Nephron (organoid): ENCODE data around the gene MPP4.
A peak's percentile ranks its signal among the peaks of the same experiment; 100 is the strongest.

Source experiments
- H3K27ac Mint-ChIP-seq, 3 experiments: 2 replicates each; pipeline ENCODE4 v1.8.0; 2020; ENCODE audit warnings: mixed read lengths in 3 of 3, mild to moderate bottlenecking in 2 of 3, moderate library complexity in 1 of 3
- H3K27me3 Mint-ChIP-seq: 2 replicates; pipeline ENCODE4 v1.8.0; 2021; ENCODE audit warnings: low read depth, mild to moderate bottlenecking, moderate library complexity, mixed read lengths
- H3K36me3 Mint-ChIP-seq: 2 replicates; pipeline ENCODE4 v1.8.0; 2020; ENCODE audit warnings: low read depth, mixed read lengths
- H3K4me1 Mint-ChIP-seq: 2 replicates; pipeline ENCODE4 v1.8.0; 2020; ENCODE audit warnings: mixed read lengths
- H3K4me3 Mint-ChIP-seq, 3 experiments: 2 replicates each; pipeline ENCODE4 v1.8.0; 2020; ENCODE audit warnings: mild to moderate bottlenecking in 3 of 3, mixed read lengths in 3 of 3, moderate library complexity in 2 of 3
- H3K9me3 Mint-ChIP-seq: 2 replicates; pipeline ENCODE4 v1.8.0; 2020; ENCODE audit warnings: mixed read lengths
- TF ChIP-seq, protein P1 (sequence below), 3 experiments: fragments of 200-600 bp; sonication (generic); IDR thresholded peaks; one replicate each; pipeline ENCODE4 v1.5.0; 2021; ENCODE audit warnings: antibody characterized with exemption in 3 of 3; ENCODE audit not compliant: unreplicated experiment in 3 of 3

Gene MPP4, protein sequence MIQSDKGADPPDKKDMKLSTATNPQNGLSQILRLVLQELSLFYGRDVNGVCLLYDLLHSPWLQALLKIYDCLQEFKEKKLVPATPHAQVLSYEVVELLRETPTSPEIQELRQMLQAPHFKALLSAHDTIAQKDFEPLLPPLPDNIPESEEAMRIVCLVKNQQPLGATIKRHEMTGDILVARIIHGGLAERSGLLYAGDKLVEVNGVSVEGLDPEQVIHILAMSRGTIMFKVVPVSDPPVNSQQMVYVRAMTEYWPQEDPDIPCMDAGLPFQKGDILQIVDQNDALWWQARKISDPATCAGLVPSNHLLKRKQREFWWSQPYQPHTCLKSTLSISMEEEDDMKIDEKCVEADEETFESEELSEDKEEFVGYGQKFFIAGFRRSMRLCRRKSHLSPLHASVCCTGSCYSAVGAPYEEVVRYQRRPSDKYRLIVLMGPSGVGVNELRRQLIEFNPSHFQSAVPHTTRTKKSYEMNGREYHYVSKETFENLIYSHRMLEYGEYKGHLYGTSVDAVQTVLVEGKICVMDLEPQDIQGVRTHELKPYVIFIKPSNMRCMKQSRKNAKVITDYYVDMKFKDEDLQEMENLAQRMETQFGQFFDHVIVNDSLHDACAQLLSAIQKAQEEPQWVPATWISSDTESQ

DNA sequence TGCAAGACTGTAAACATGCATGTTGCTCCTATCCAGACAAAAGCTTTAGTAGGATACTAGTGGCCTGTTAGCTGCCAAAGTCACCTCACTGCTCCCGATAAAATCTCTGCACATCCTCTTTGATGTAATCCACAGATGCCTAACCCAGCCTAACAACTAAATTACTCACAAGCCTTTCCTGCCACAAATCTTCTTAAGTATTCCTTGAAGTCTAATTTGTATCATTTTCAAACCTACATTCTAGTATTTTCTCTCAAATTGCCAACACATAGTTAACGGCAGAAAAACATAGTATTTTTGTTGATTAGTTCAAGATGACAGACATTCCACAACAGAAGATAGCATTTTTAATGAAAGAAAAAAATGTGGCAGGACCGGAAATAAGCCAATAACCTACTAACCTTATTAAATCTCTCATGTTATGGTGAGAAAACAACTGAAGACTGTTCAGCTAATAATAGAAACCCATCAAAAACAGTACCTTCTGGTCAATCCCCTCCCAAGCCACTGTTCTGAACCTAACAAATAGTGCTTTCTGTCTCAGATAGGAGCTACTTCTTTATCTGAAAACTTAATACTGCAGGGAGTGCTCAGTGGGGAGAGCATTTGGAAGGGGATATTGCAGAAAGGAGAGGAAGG is at the start of gene MPP4:
Gene MPP4 (minus strand): TSS at position 57 of the 639 bp plus-strand sequence. CDS start 4,690 bp downstream, outside the sequence.
- TF ChIP-seq, protein P1, sequence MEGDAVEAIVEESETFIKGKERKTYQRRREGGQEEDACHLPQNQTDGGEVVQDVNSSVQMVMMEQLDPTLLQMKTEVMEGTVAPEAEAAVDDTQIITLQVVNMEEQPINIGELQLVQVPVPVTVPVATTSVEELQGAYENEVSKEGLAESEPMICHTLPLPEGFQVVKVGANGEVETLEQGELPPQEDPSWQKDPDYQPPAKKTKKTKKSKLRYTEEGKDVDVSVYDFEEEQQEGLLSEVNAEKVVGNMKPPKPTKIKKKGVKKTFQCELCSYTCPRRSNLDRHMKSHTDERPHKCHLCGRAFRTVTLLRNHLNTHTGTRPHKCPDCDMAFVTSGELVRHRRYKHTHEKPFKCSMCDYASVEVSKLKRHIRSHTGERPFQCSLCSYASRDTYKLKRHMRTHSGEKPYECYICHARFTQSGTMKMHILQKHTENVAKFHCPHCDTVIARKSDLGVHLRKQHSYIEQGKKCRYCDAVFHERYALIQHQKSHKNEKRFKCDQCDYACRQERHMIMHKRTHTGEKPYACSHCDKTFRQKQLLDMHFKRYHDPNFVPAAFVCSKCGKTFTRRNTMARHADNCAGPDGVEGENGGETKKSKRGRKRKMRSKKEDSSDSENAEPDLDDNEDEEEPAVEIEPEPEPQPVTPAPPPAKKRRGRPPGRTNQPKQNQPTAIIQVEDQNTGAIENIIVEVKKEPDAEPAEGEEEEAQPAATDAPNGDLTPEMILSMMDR (IDR thresholded peaks at IDR 0.05; ENCODE audit: unreplicated experiment in 3 of 3) = no peak
- Mint-ChIP-seq H3K27me3 (no peaks in the 10 kb centered on the region), H3K9me3 (no peaks in the 10 kb centered on the region), H3K27ac (peak within 1 kb of the TSS; percentile 13 to 70 (median 34)), H3K36me3 (peaks cover 35% of the 10 kb centered on the region), H3K4me1 (peaks cover 25% of the 10 kb centered on the region), H3K4me3 (no peak within 1 kb of the TSS)

DNA sequence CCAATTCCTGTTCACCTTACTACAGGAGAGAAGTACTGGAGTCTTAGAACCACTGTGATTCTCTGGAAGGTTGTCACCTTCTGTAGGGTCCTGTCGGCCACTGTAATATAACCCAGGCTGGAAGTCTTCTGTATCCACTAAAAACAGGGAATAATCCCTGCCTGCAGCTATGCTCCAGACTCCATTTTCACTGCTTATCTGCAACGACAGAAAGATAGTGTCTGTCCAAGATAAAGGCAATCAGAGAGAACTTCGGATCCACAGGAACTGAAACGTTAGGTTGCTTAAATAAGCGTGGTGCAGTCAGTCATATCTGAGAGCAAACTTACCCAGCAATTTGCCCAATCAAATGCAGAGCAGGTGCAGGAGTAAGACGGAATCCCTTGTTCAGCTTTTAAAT is 48.1 kb upstream of the MPP4 start:
- H3K4me1 Mint-ChIP-seq = no peaks in the 10 kb centered on the region
- H3K4me3 Mint-ChIP-seq = no peak overlapping the region
- H3K9me3 Mint-ChIP-seq = no peaks in the 10 kb centered on the region
- peaks cover 64% of the 10 kb centered on the region for H3K36me3 Mint-ChIP-seq
- TF ChIP-seq, protein P1 (IDR thresholded peaks at IDR 0.05; ENCODE audit: unreplicated experiment in 3 of 3) = no peak
- no peaks in the 10 kb centered on the region for H3K27me3 Mint-ChIP-seq
- H3K27ac Mint-ChIP-seq = no peak overlapping the region

DNA sequence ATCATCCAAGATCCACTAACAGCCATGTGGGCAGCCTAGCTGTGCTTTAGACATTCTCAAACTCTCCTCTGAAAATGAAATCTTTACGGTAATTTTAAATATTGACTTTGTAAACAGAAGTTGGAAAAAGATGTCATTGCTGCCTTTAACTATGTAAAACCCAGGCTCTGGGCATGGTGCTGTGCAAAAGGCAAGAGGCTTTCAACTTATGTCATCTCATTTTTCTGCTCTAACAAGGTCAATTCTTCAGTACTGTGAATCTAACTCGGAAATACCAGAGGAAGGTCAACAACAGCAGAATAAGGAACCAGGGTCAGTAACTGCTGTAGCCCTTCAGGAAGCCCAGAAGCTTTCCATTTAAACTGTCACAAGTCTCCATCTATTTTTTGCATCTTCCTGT is 37.0 kb upstream of the MPP4 start:
- no peak overlapping the region for H3K27ac Mint-ChIP-seq
- H3K4me3 Mint-ChIP-seq = no peak overlapping the region
- TF ChIP-seq, protein P1 (IDR thresholded peaks at IDR 0.05; ENCODE audit: unreplicated experiment in 3 of 3) = no peak
- H3K36me3 Mint-ChIP-seq = peaks cover 69% of the 10 kb centered on the region
- H3K4me1 Mint-ChIP-seq = no peaks in the 10 kb centered on the region
- no peaks in the 10 kb centered on the region for H3K27me3 Mint-ChIP-seq
- peaks cover 15% of the 10 kb centered on the region for H3K9me3 Mint-ChIP-seq

DNA sequence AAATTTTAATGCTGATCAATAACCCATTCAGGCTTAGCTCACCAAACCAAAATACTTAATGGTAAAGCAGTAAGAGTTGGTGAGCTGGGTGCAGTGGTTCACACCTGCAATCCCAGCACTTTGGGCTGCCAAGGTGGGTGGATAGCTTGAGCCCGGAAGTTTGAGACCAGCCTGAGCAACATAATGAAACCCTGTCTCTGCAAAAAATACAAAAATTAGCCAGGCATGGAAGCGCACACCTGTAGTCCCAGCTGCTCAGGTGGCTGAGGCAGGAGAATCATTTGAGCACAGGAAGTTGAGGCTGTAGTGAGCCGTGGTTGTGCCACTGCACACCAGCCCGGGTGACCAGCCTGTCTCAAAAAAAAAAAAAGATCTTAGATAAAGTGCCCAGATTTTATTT is 35.7 kb upstream of the MPP4 start:
- no peaks in the 10 kb centered on the region for H3K4me1 Mint-ChIP-seq
- no peaks in the 10 kb centered on the region for H3K27me3 Mint-ChIP-seq
- TF ChIP-seq, protein P1 (IDR thresholded peaks at IDR 0.05; ENCODE audit: unreplicated experiment in 3 of 3) = no peak
- H3K27ac Mint-ChIP-seq = no peak overlapping the region
- H3K9me3 Mint-ChIP-seq = peaks cover 15% of the 10 kb centered on the region
- no peak overlapping the region for H3K4me3 Mint-ChIP-seq
- peaks cover 72% of the 10 kb centered on the region for H3K36me3 Mint-ChIP-seq

DNA sequence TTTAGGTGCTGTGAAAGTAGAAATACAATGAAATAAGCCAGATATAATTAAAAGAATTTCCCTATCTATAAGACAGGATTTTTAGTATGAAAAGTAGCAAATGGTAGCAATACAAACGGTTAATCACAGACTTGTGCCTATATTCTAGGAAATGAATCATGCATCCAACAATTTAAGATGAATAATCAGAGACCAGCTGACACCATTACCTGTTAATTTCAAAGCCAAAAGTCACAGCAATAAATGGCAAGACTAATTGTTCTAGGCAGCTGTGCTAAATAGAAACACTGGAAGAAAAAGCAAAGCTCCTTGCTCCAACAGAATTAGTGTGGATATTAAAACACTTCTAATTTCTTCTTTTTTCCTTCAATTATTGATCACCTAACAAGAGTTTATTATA is 35.1 kb upstream of the MPP4 start:
- H3K4me1 Mint-ChIP-seq = no peaks in the 10 kb centered on the region
- peaks cover 15% of the 10 kb centered on the region for H3K9me3 Mint-ChIP-seq
- no peaks in the 10 kb centered on the region for H3K27me3 Mint-ChIP-seq
- H3K4me3 Mint-ChIP-seq = no peak overlapping the region
- H3K36me3 Mint-ChIP-seq = peaks cover 74% of the 10 kb centered on the region
- no peak overlapping the region for H3K27ac Mint-ChIP-seq
- TF ChIP-seq, protein P1 (IDR thresholded peaks at IDR 0.05; ENCODE audit: unreplicated experiment in 3 of 3) = no peak
